Measurements from ENCODE around the gene SERAC1. TPM values are rescaled to one million over a fixed set of nuclear protein-coding genes. Genes with fewer than 3 reads are reported as not detected.

SERAC1 gene
- total and polyA plus RNA-seq, 4 donors = 3.1 to 10.1 (median 4.8) TPM

DNA sequence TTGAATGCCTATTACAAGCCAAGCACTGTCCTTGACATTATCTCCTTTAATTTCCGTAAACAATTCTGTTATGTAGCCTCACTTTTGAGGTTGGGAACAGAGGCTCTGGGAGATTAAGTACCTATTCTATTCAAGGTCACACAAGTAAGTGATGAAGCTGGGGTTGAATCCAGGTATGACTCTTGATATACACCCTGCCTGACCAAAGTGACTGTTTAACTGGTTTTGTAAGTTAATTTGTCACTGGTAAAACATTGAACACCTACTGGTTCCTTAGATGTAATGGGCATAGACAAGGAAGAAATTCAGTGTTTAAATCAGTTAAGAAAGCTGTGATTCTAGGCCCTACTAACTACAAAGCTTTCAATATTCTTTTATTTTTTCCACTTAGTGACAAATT, 23.0 kb upstream of the SERAC1 start:
- Histone ChIP-seq H3K36me3 (ENCODE audit: control insufficient read depth in 4 of 4, insufficient read depth in 4 of 4, low read length in 4 of 4) (peaks cover 0 to 12% (median 7%) of the 10 kb centered on the region in 4 donors), H3K4me1 (ENCODE audit: control insufficient read depth in 5 of 5, insufficient read depth in 5 of 5, low read length in 5 of 5) (peaks cover 0 to 7% (median 0%) of the 10 kb centered on the region in 5 donors), H3K9me3 (ENCODE audit: control insufficient read depth in 4 of 4, insufficient read depth in 3 of 4, low read length in 3 of 4) (no peaks in the 10 kb centered on the region), H3K4me3 (no peak overlapping the region), H3K27me3 (ENCODE audit: control insufficient read depth in 3 of 3, insufficient read depth in 3 of 3, low read length in 2 of 3) (no peaks in the 10 kb centered on the region), H3K9ac (ENCODE audit: insufficient read depth in 1 of 2, low read length in 2 of 2) (no peak overlapping the region), H3K27ac (ENCODE audit: low read depth in 1 of 2, low read length in 1 of 2) (no peak overlapping the region)
- WGBS, 2 donors = 88 to 96% methylated on average over 1 of the region's 1 CpG
- DNase-seq = no peak
- ATAC-seq (ENCODE audit: insufficient read depth, low FRiP score) = no peak
- TF ChIP-seq, protein P1, sequence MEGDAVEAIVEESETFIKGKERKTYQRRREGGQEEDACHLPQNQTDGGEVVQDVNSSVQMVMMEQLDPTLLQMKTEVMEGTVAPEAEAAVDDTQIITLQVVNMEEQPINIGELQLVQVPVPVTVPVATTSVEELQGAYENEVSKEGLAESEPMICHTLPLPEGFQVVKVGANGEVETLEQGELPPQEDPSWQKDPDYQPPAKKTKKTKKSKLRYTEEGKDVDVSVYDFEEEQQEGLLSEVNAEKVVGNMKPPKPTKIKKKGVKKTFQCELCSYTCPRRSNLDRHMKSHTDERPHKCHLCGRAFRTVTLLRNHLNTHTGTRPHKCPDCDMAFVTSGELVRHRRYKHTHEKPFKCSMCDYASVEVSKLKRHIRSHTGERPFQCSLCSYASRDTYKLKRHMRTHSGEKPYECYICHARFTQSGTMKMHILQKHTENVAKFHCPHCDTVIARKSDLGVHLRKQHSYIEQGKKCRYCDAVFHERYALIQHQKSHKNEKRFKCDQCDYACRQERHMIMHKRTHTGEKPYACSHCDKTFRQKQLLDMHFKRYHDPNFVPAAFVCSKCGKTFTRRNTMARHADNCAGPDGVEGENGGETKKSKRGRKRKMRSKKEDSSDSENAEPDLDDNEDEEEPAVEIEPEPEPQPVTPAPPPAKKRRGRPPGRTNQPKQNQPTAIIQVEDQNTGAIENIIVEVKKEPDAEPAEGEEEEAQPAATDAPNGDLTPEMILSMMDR (IDR thresholded peaks at IDR 0.05; ENCODE audit: control extremely low read depth, extremely low read depth) = no peak

DNA sequence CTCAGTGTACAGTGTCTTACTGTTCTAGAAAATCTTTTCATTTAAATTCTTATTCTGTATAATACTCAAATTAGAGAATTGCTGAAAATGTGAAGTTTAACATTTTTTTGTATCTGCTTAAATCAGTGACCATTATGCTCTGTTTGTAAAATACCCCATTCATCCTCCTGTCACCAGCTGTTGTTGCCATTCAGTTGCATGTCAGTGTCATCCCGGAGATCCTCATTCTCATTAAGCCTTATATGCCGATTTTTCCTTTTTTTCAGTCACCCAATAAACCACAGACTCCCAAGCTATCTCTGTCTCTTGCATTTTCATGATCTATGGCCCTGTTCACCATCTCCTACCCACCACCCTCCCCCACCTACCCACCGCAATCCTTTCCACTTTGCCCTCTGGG, 20.5 kb upstream of the SERAC1 start:
- ATAC-seq (ENCODE audit: insufficient read depth, low FRiP score) (no peak), DNase-seq (no peak)
- peaks cover 0 to 2% (median 0%) of the 10 kb centered on the region in 5 donors for H3K4me1 ChIP-seq (ENCODE audit: control insufficient read depth in 5 of 5, insufficient read depth in 5 of 5, low read length in 5 of 5)
- TF ChIP-seq, protein P1 (IDR thresholded peaks at IDR 0.05; ENCODE audit: control extremely low read depth, extremely low read depth) = no peak
- H3K4me3 ChIP-seq = no peak overlapping the region
- H3K9ac ChIP-seq (ENCODE audit: insufficient read depth in 1 of 2, low read length in 2 of 2) = no peak overlapping the region
- WGBS, 2 donors = 91 to 98% methylated on average over 3 of the region's 3 CpGs
- no peaks in the 10 kb centered on the region for H3K27me3 ChIP-seq (ENCODE audit: control insufficient read depth in 3 of 3, insufficient read depth in 3 of 3, low read length in 2 of 3)
- peaks cover 0 to 12% (median 9%) of the 10 kb centered on the region in 4 donors for H3K36me3 ChIP-seq (ENCODE audit: control insufficient read depth in 4 of 4, insufficient read depth in 4 of 4, low read length in 4 of 4)
- H3K9me3 ChIP-seq (ENCODE audit: control insufficient read depth in 4 of 4, insufficient read depth in 3 of 4, low read length in 3 of 4) = no peaks in the 10 kb centered on the region
- no peak overlapping the region for H3K27ac ChIP-seq (ENCODE audit: low read depth in 1 of 2, low read length in 1 of 2)

DNA sequence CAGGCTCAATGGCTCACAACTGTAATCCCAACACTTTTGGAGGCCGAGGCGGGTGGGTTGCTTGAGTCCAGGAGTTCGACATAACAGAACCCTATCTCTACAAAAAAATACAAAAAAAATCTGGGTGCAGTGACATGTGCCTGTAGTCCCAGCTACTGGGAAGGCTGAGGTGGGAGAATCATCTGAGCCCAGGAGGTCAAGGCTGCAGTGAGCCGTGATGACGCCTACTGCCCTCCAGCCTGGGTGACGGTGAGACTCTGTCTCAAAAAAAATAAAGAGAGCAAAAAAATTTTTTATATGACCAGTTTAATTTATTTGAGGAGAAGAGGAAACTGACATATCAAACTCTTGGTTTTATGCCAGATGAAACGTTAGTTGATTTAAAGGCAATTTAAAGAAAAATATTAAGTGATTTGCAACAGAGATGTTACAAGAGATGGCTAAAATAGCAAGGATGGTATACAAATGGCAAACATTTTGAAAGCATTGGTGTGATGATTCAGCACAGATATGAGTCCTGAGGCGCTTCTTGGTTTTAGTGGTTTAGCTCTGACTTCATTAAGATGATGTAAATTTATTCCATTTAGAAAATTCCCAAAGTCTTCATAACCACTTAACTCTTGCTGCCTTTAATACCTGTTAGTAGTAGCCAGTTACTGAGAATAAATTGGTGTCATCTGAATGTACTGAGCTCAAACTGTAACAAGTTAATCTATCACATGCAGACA, 17.8 kb upstream of the SERAC1 start:
- Histone ChIP-seq H3K36me3 (ENCODE audit: control insufficient read depth in 4 of 4, insufficient read depth in 4 of 4, low read length in 4 of 4) (peaks cover 0 to 8% (median 3%) of the 10 kb centered on the region in 4 donors), H3K9ac (ENCODE audit: insufficient read depth in 1 of 2, low read length in 2 of 2) (no peak overlapping the region), H3K27me3 (ENCODE audit: control insufficient read depth in 3 of 3, insufficient read depth in 3 of 3, low read length in 2 of 3) (no peaks in the 10 kb centered on the region), H3K27ac (ENCODE audit: low read depth in 1 of 2, low read length in 1 of 2) (no peak overlapping the region), H3K4me1 (ENCODE audit: control insufficient read depth in 5 of 5, insufficient read depth in 5 of 5, low read length in 5 of 5) (peaks cover 0 to 4% (median 0%) of the 10 kb centered on the region in 5 donors), H3K4me3 (no peak overlapping the region), H3K9me3 (ENCODE audit: control insufficient read depth in 4 of 4, insufficient read depth in 3 of 4, low read length in 3 of 4) (no peaks in the 10 kb centered on the region)
- WGBS, 2 donors = 87 to 89% methylated on average over 8 of the region's 8 CpGs
- ATAC-seq (ENCODE audit: insufficient read depth, low FRiP score) (no peak), DNase-seq (no peak)
- TF ChIP-seq, protein P1 (IDR thresholded peaks at IDR 0.05; ENCODE audit: control extremely low read depth, extremely low read depth) = no peak

All from lung (tissue), 12 donors.